H1 (cell line): Measurements from ENCODE around the gene TACR2.

Experiments
- ASH2L ChIP-seq: fragments of 200-600, 300-600 bp; sonication (generic); IDR thresholded peaks from one replicate; pipeline ENCODE4 v1.7.1; 2017; ENCODE audit warnings: low read length
- BCL11A ChIP-seq, 2 experiments: IDR thresholded peaks; one replicate each; pipeline ENCODE4 v1.6.1; 2011; ENCODE audit warnings: low read depth in 2 of 2, low read length in 2 of 2, mild to moderate bottlenecking in 2 of 2
- EGR1 ChIP-seq: IDR thresholded peaks from 2 replicates; pipeline ENCODE4 v1.6.1; 2011; ENCODE audit warnings: low read depth, low read length, borderline replicate concordance
- EZH2 ChIP-seq: fragments of 200-600 bp; sonication (generic); IDR thresholded peaks from 2 replicates; pipeline ENCODE4 v1.7.1; 2012; ENCODE audit warnings: low read depth, mild to moderate bottlenecking, moderate library complexity, low read length, inconsistent platforms; ENCODE audit not compliant: severe bottlenecking
- GABPA ChIP-seq: IDR thresholded peaks from 2 replicates; pipeline ENCODE4 v1.6.1; 2011; ENCODE audit warnings: mild to moderate bottlenecking, low read length, moderate library complexity, borderline replicate concordance; ENCODE audit not compliant: insufficient read depth
- MAFK ChIP-seq: IDR thresholded peaks from 2 replicates; pipeline ENCODE4 v1.6.1; 2012; ENCODE audit warnings: low read depth, mild to moderate bottlenecking, improper control_type of control experiment, low read length
- POLR2A ChIP-seq, 2 experiments: IDR thresholded peaks; 1 replicate in 1 of 2; 2 replicates in 1 of 2; pipeline ENCODE4 v1.6.1; 2011; ENCODE audit warnings: low read depth in 2 of 2, low read length in 2 of 2, mild to moderate bottlenecking in 2 of 2; ENCODE audit errors: control extremely low read depth in 1 of 2
- SP1 ChIP-seq: IDR thresholded peaks from 2 replicates; pipeline ENCODE4 v1.6.1; 2011; ENCODE audit warnings: low read depth, low read length
- TAF1 ChIP-seq: IDR thresholded peaks from 2 replicates; pipeline ENCODE4 v1.6.1; 2011; ENCODE audit warnings: mild to moderate bottlenecking, low read depth, low read length
- YY1 ChIP-seq: IDR thresholded peaks from 2 replicates; pipeline ENCODE4 v1.6.1; 2011; ENCODE audit warnings: low read depth, mild to moderate bottlenecking, low read length
- TF ChIP-seq, protein P1 (sequence below), 3 experiments: IDR thresholded peaks; 1 replicate in 2 of 3; 2 replicates in 1 of 3; pipeline versions ENCODE4 v1.5.1 to v1.6.1; 2011; ENCODE audit warnings: low read length in 3 of 3, mild to moderate bottlenecking in 3 of 3, inconsistent platforms in 2 of 3, low read depth in 1 of 3, moderate library complexity in 1 of 3; ENCODE audit not compliant: insufficient read depth in 1 of 3; ENCODE audit errors: control extremely low read depth in 1 of 3

DNA sequence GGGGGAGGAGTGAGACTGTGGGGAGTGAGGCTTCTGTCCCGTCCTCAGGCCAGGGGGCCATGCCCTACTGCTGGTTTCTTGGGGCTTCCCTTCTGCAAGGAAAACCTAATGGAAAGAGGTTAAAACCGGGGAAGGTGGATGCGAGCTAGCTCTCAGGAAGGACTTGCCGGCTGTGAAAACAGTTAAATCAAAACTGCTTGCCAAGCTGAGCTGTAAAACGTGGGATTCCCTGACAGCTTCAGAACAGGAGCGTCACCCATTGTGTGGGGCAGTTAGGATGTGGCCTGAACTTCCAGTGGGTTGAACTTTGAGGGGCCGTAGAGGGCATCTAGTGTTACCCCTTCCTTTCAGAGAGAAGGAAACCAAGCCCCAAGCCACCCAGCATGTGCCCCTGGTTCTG, 47.7 kb upstream of the TACR2 start:
- TF ChIP-seq, protein P1, sequence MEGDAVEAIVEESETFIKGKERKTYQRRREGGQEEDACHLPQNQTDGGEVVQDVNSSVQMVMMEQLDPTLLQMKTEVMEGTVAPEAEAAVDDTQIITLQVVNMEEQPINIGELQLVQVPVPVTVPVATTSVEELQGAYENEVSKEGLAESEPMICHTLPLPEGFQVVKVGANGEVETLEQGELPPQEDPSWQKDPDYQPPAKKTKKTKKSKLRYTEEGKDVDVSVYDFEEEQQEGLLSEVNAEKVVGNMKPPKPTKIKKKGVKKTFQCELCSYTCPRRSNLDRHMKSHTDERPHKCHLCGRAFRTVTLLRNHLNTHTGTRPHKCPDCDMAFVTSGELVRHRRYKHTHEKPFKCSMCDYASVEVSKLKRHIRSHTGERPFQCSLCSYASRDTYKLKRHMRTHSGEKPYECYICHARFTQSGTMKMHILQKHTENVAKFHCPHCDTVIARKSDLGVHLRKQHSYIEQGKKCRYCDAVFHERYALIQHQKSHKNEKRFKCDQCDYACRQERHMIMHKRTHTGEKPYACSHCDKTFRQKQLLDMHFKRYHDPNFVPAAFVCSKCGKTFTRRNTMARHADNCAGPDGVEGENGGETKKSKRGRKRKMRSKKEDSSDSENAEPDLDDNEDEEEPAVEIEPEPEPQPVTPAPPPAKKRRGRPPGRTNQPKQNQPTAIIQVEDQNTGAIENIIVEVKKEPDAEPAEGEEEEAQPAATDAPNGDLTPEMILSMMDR (IDR thresholded peaks at IDR 0.05; ENCODE audit: control extremely low read depth in 1 of 3, insufficient read depth in 1 of 3, low read depth in 1 of 3, low read length in 3 of 3): no peak
- TF ChIP-seq EZH2 (no peak), YY1 (no peak), ASH2L (no peak), GABPA (no peak), BCL11A (IDR thresholded peaks at IDR 0.05; ENCODE audit: low read depth in 2 of 2, low read length in 2 of 2) (no peak), MAFK (no peak), SP1 (no peak), EGR1 (no peak), TAF1 (no peak), POLR2A (IDR thresholded peaks at IDR 0.05; ENCODE audit: control extremely low read depth in 1 of 2, low read depth in 2 of 2, low read length in 2 of 2) (no peak)
